ENCODE data around the gene CENPB.

DNA sequence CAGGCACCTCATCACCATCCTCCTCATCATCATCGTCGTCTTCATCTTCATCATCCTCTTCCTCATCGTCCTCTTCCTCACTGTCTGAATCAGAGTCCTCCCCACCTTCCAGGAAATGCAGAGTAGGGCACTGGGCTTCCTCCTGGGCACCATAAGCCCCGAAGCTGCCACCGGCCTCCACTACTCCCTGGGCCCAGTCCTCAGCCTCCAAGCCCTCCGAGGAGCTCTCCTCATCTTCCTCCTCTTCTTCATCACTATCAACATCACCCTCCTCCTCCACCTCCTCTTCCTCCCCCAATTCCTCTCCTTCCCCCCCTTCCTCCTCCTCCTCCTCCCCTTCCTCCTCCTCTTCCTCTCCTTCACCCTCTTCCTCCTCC is 1.7 kb downstream of the CENPB start:
- TF ChIP-seq POLR2A (IDR thresholded peaks at IDR 0.05; ENCODE audit: low read length) (no peak), GATA1 (IDR thresholded peaks at IDR 0.05; ENCODE audit: low read depth, low read length) (no peak)

Data from erythroblast (primary cell).